ENCODE results near the gene USP20.

Gene USP20

GRCh38 chr9:129910628-129911567 lies 75.6 kb downstream of the USP20 start:
- H2BK15ac ChIP-seq (replicated peaks; ENCODE audit: low read depth): no peak overlapping the region
- H3K56ac ChIP-seq (ENCODE audit: low read length): no peak overlapping the region
- no peaks in the 10 kb centered on the region for H3K79me1 ChIP-seq (ENCODE audit: low read length)
- no peak overlapping the region for H3K4me2 ChIP-seq (ENCODE audit: low read length)
- no peaks in the 10 kb centered on the region for H3K27me3 ChIP-seq (ENCODE audit: insufficient read depth, low read length, poor library complexity)
- no peak for DNase-seq
- H3K4ac ChIP-seq (ENCODE audit: low read depth, low read length): no peak overlapping the region
- H3K36me3 ChIP-seq (ENCODE audit: control insufficient read depth, insufficient read depth, low read length): no peaks in the 10 kb centered on the region
- no peak overlapping the region for H3K4me3 ChIP-seq (ENCODE audit: low read length)
- no peaks in the 10 kb centered on the region for H3K79me2 ChIP-seq (ENCODE audit: control insufficient read depth, insufficient read depth, low read length)
- no peaks in the 10 kb centered on the region for H3K4me1 ChIP-seq (ENCODE audit: control insufficient read depth, low read depth, low read length)
- H3K9ac ChIP-seq (ENCODE audit: low read length): no peak overlapping the region
- no peak overlapping the region for H3K18ac ChIP-seq (ENCODE audit: low read length)
- no peak overlapping the region for H2AK5ac ChIP-seq (ENCODE audit: low read length)
- H3K27ac ChIP-seq (ENCODE audit: low read depth, low read length): no peak overlapping the region
- no peak overlapping the region for H4K8ac ChIP-seq (ENCODE audit: low read depth, low read length)
- H2BK5ac ChIP-seq (ENCODE audit: low read length): no peak overlapping the region
- no CpG with 5 or more reads among the region's 15 CpGs for WGBS (ENCODE audit: extremely low coverage, insufficient coverage, low lambda C conversion rate)
- no peak overlapping the region for H2BK120ac ChIP-seq (ENCODE audit: low read depth, low read length)
- H3K23ac ChIP-seq (ENCODE audit: low read length): no peak overlapping the region
- H4K5ac ChIP-seq (ENCODE audit: low read length): no peak overlapping the region

GRCh38 chr9:129914051-129914450 lies 78.8 kb downstream of the USP20 start:
- Histone ChIP-seq H2BK120ac (ENCODE audit: low read depth, low read length) (no peak overlapping the region), H3K27me3 (ENCODE audit: insufficient read depth, low read length, poor library complexity) (no peaks in the 10 kb centered on the region), H3K23ac (ENCODE audit: low read length) (no peak overlapping the region), H2BK15ac (replicated peaks; ENCODE audit: low read depth) (no peak overlapping the region), H3K56ac (ENCODE audit: low read length) (no peak overlapping the region), H3K79me2 (ENCODE audit: control insufficient read depth, insufficient read depth, low read length) (no peaks in the 10 kb centered on the region), H3K79me1 (ENCODE audit: low read length) (no peaks in the 10 kb centered on the region), H3K4ac (ENCODE audit: low read depth, low read length) (no peak overlapping the region), H3K9ac (ENCODE audit: low read length) (no peak overlapping the region), H3K27ac (ENCODE audit: low read depth, low read length) (no peak overlapping the region), H3K18ac (ENCODE audit: low read length) (no peak overlapping the region), H2BK5ac (ENCODE audit: low read length) (no peak overlapping the region), H2AK5ac (ENCODE audit: low read length) (no peak overlapping the region), H3K4me3 (ENCODE audit: low read length) (no peak overlapping the region), H3K36me3 (ENCODE audit: control insufficient read depth, insufficient read depth, low read length) (no peaks in the 10 kb centered on the region), H3K4me1 (ENCODE audit: control insufficient read depth, low read depth, low read length) (no peaks in the 10 kb centered on the region), H3K4me2 (ENCODE audit: low read length) (no peak overlapping the region), H4K8ac (ENCODE audit: low read depth, low read length) (no peak overlapping the region), H4K5ac (ENCODE audit: low read length) (no peak overlapping the region)
- WGBS (ENCODE audit: extremely low coverage, insufficient coverage, low lambda C conversion rate): no CpG with 5 or more reads among the region's 5 CpGs
- no peak for DNase-seq

- Histone ChIP-seq H2BK15ac (replicated peaks; ENCODE audit: low read depth) (no peak overlapping the region), H3K18ac (ENCODE audit: low read length) (no peak overlapping the region), H3K27ac (ENCODE audit: low read depth, low read length) (no peak overlapping the region), H3K27me3 (ENCODE audit: insufficient read depth, low read length, poor library complexity) (no peaks in the 10 kb centered on the region), H3K9ac (ENCODE audit: low read length) (no peak overlapping the region), H3K23ac (ENCODE audit: low read length) (no peak overlapping the region), H3K4me3 (ENCODE audit: low read length) (no peak overlapping the region), H2AK5ac (ENCODE audit: low read length) (no peak overlapping the region), H3K36me3 (ENCODE audit: control insufficient read depth, insufficient read depth, low read length) (no peaks in the 10 kb centered on the region), H3K79me1 (ENCODE audit: low read length) (no peaks in the 10 kb centered on the region), H3K4ac (ENCODE audit: low read depth, low read length) (no peak overlapping the region), H4K5ac (ENCODE audit: low read length) (no peak overlapping the region), H3K79me2 (ENCODE audit: control insufficient read depth, insufficient read depth, low read length) (no peaks in the 10 kb centered on the region), H3K56ac (ENCODE audit: low read length) (no peak overlapping the region), H2BK120ac (ENCODE audit: low read depth, low read length) (no peak overlapping the region), H4K8ac (ENCODE audit: low read depth, low read length) (no peak overlapping the region), H3K4me2 (ENCODE audit: low read length) (no peak overlapping the region), H2BK5ac (ENCODE audit: low read length) (no peak overlapping the region), H3K4me1 (ENCODE audit: control insufficient read depth, low read depth, low read length) (no peaks in the 10 kb centered on the region)
- no peak for DNase-seq
- no CpG with 5 or more reads among the region's 7 CpGs for WGBS (ENCODE audit: extremely low coverage, insufficient coverage, low lambda C conversion rate)
These were observed 81.4 kb downstream of the USP20 start for GRCh38 chr9:129916707-129917106.

- H2AK5ac ChIP-seq (ENCODE audit: low read length): no peak overlapping the region
- H3K4me2 ChIP-seq (ENCODE audit: low read length): no peak overlapping the region
- H3K27me3 ChIP-seq (ENCODE audit: insufficient read depth, low read length, poor library complexity): no peaks in the 10 kb centered on the region
- H3K79me2 ChIP-seq (ENCODE audit: control insufficient read depth, insufficient read depth, low read length): no peaks in the 10 kb centered on the region
- H4K5ac ChIP-seq (ENCODE audit: low read length): no peak overlapping the region
- WGBS (ENCODE audit: extremely low coverage, insufficient coverage, low lambda C conversion rate): no CpG with 5 or more reads among the region's 14 CpGs
- H3K4me3 ChIP-seq (ENCODE audit: low read length): no peak overlapping the region
- H3K4me1 ChIP-seq (ENCODE audit: control insufficient read depth, low read depth, low read length): no peaks in the 10 kb centered on the region
- DNase-seq: no peak
- no peak overlapping the region for H3K27ac ChIP-seq (ENCODE audit: low read depth, low read length)
- H3K18ac ChIP-seq (ENCODE audit: low read length): no peak overlapping the region
- H2BK120ac ChIP-seq (ENCODE audit: low read depth, low read length): no peak overlapping the region
- H3K9ac ChIP-seq (ENCODE audit: low read length): no peak overlapping the region
- H3K23ac ChIP-seq (ENCODE audit: low read length): no peak overlapping the region
- H3K79me1 ChIP-seq (ENCODE audit: low read length): no peaks in the 10 kb centered on the region
- no peak overlapping the region for H2BK15ac ChIP-seq (replicated peaks; ENCODE audit: low read depth)
- H4K8ac ChIP-seq (ENCODE audit: low read depth, low read length): no peak overlapping the region
- no peaks in the 10 kb centered on the region for H3K36me3 ChIP-seq (ENCODE audit: control insufficient read depth, insufficient read depth, low read length)
- H3K4ac ChIP-seq (ENCODE audit: low read depth, low read length): no peak overlapping the region
- H2BK5ac ChIP-seq (ENCODE audit: low read length): no peak overlapping the region
- no peak overlapping the region for H3K56ac ChIP-seq (ENCODE audit: low read length)
These were observed 83.2 kb downstream of the USP20 start for GRCh38 chr9:129918296-129918950.

GRCh38 chr9:129919277-129919676 lies 84.0 kb downstream of the USP20 start:
- DNase-seq: no peak
- H3K4me1 ChIP-seq (ENCODE audit: control insufficient read depth, low read depth, low read length): no peaks in the 10 kb centered on the region
- no peak overlapping the region for H4K8ac ChIP-seq (ENCODE audit: low read depth, low read length)
- H3K79me1 ChIP-seq (ENCODE audit: low read length): no peaks in the 10 kb centered on the region
- no peak overlapping the region for H3K27ac ChIP-seq (ENCODE audit: low read depth, low read length)
- H3K23ac ChIP-seq (ENCODE audit: low read length): no peak overlapping the region
- no peaks in the 10 kb centered on the region for H3K79me2 ChIP-seq (ENCODE audit: control insufficient read depth, insufficient read depth, low read length)
- no peak overlapping the region for H2BK5ac ChIP-seq (ENCODE audit: low read length)
- H4K5ac ChIP-seq (ENCODE audit: low read length): no peak overlapping the region
- no CpG with 5 or more reads among the region's 3 CpGs for WGBS (ENCODE audit: extremely low coverage, insufficient coverage, low lambda C conversion rate)
- H3K4ac ChIP-seq (ENCODE audit: low read depth, low read length): no peak overlapping the region
- no peak overlapping the region for H3K56ac ChIP-seq (ENCODE audit: low read length)
- H3K4me3 ChIP-seq (ENCODE audit: low read length): no peak overlapping the region
- no peak overlapping the region for H2AK5ac ChIP-seq (ENCODE audit: low read length)
- H3K27me3 ChIP-seq (ENCODE audit: insufficient read depth, low read length, poor library complexity): no peaks in the 10 kb centered on the region
- no peak overlapping the region for H2BK15ac ChIP-seq (replicated peaks; ENCODE audit: low read depth)
- H3K36me3 ChIP-seq (ENCODE audit: control insufficient read depth, insufficient read depth, low read length): no peaks in the 10 kb centered on the region
- H2BK120ac ChIP-seq (ENCODE audit: low read depth, low read length): no peak overlapping the region
- H3K9ac ChIP-seq (ENCODE audit: low read length): no peak overlapping the region
- no peak overlapping the region for H3K18ac ChIP-seq (ENCODE audit: low read length)
- H3K4me2 ChIP-seq (ENCODE audit: low read length): no peak overlapping the region

Data from mesendoderm (in vitro differentiated cells).